Measurements from ENCODE around the gene GATAD2A. TPM values are rescaled to one million over a fixed set of nuclear protein-coding genes. Genes with fewer than 3 reads are reported as not detected.

The GATAD2A gene
- polyA plus RNA-seq, 4 donors = 25.9 to 49.1 (median 33.0) TPM

DNA sequence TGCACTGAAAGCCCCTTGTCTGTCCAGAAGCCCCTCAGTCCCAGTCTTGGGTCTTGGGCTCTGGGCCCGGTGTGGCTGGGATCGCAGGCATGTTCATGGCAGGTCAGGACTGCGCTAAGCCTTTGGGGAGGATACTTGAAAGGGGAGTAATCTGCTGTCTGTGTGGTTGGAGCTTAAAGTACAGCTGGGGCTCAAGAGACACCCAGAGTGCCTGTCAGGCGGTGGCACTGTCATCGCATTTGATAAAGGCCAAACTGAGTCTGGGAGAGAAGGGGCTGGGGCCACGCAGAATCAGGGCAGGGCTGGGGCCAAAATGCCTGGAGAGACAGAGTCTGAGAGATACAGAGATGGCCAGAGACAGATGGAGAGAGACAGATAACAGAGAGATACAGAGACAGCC lies 128.4 kb downstream of the GATAD2A start:
- Histone ChIP-seq H3K9me3 (ENCODE audit: control insufficient read depth in 2 of 2, insufficient read depth in 1 of 2, low read depth in 1 of 2, low read length in 1 of 2) (no peaks in the 10 kb centered on the region), H3K36me3 (ENCODE audit: control insufficient read depth in 3 of 3, insufficient read depth in 2 of 3, low read depth in 1 of 3, low read length in 3 of 3) (peaks cover 0 to 16% (median 0%) of the 10 kb centered on the region in 3 donors), H3K27ac (ENCODE audit: low read depth in 1 of 3, low read length in 2 of 3) (no peak overlapping the region), H3K27me3 (ENCODE audit: control insufficient read depth in 3 of 3, insufficient read depth in 3 of 3, low read length in 3 of 3) (peaks cover 0 to 23% (median 5%) of the 10 kb centered on the region in 3 donors), H3K4me1 (ENCODE audit: control insufficient read depth in 3 of 3, insufficient read depth in 2 of 3, low read depth in 1 of 3, low read length in 2 of 3) (peaks cover 0 to 8% (median 5%) of the 10 kb centered on the region in 3 donors), H3K4me3 (ENCODE audit: low read depth in 1 of 3, low read length in 3 of 3) (no peak overlapping the region)
- WGBS, 3 donors = 82 to 85% (median 82%) methylated on average over 6 of the region's 6 CpGs
- FAIRE-seq (no peak), DNase-seq (no peak)

DNA sequence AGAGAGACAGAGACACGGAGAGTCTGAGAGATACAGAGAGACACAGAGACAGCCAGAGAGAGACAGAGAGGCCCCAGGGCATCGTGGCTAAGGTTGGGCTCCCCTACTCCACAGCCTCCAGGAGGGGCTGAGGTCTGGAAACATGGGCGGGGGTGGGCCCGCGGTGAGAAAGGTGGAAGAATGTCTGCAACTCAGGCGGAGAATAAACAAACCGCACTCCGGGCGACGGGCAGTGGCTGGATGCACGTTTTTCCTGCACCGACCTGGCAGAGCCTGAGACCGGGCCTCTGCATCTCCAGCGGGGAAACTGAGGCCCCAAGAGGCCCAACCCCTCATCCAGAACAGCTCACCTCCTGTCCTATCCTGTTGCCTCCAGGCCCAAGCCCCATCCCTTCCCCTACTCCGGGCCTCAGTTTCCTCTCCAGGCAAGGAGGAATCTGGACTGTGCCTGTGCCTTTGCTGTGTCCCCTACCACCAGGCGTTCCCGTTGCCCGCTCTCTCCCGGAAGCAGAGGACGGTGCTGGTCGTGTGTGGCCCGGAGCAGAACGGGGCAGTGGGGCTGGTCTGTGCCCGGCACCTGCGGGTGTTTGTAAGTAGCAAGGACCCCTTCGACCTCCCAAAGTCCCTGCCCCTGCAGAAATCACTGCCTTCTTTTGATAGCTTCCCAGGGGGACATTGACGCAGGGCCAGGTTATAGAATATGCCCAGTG lies 129.2 kb downstream of the GATAD2A start:
- H3K4me3 ChIP-seq (ENCODE audit: low read depth in 1 of 3, low read length in 3 of 3) = no peak overlapping the region
- DNase-seq (no peak), FAIRE-seq (no peak)
- 74 to 79% (median 75%) methylated on average over 24 to 27 of the region's 27 CpGs for WGBS, 3 donors
- H3K4me1 ChIP-seq (ENCODE audit: control insufficient read depth in 3 of 3, insufficient read depth in 2 of 3, low read depth in 1 of 3, low read length in 2 of 3) = peaks cover 0 to 8% (median 5%) of the 10 kb centered on the region in 3 donors
- H3K36me3 ChIP-seq (ENCODE audit: control insufficient read depth in 3 of 3, insufficient read depth in 2 of 3, low read depth in 1 of 3, low read length in 3 of 3) = peaks cover 0 to 9% (median 0%) of the 10 kb centered on the region in 3 donors
- no peak overlapping the region for H3K27ac ChIP-seq (ENCODE audit: low read depth in 1 of 3, low read length in 2 of 3)
- peaks cover 3 to 31% (median 5%) of the 10 kb centered on the region in 3 donors for H3K27me3 ChIP-seq (ENCODE audit: control insufficient read depth in 3 of 3, insufficient read depth in 3 of 3, low read length in 3 of 3)
- H3K9me3 ChIP-seq (ENCODE audit: control insufficient read depth in 2 of 2, insufficient read depth in 1 of 2, low read depth in 1 of 2, low read length in 1 of 2) = no peaks in the 10 kb centered on the region

DNA sequence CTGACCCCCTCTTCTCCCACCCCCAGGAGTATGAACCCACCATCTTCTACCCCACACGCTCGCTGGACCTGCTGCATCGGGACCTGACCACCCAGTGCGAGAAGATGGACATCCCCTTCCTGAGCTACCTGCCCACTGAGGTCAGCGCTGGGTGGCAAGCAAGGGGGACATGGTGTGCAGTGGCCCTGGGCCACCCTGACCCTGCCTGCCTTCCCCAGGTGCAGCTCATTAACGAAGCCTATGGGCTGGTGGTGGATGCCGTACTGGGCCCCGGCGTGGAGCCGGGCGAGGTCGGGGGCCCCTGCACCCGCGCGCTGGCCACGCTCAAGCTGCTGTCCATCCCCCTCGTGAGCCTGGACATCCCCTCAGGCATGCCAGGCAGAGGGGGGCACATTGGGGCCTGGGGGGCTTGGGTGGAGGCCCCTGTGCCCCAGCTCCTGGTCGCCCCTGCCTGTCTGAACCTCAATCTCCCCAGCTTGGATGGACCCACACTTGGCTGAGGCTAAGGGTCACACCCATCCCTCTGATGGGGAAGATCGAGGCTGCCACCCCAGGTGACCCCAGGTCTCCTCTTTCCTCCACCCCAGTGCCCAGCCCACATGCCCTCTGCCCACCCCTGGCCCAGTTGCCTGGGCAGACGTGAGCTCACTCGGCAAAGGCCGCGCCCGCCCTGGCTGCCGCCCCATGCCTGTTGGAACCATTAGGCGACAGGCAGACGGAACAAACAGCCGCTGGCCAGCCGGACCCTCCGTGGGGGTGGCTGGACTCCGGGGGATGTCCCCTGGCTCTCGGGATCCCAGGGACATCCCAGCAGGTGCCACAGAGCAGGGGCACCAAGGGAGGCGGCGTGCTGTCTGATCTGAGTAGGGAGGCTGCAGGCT lies 130.1 kb downstream of the GATAD2A start:
- H3K4me1 ChIP-seq (ENCODE audit: control insufficient read depth in 3 of 3, insufficient read depth in 2 of 3, low read depth in 1 of 3, low read length in 2 of 3) = peaks cover 0 to 8% (median 5%) of the 10 kb centered on the region in 3 donors
- no peak overlapping the region for H3K4me3 ChIP-seq (ENCODE audit: low read depth in 1 of 3, low read length in 3 of 3)
- H3K36me3 ChIP-seq (ENCODE audit: control insufficient read depth in 3 of 3, insufficient read depth in 2 of 3, low read depth in 1 of 3, low read length in 3 of 3) = peaks cover 0 to 6% (median 0%) of the 10 kb centered on the region in 3 donors
- WGBS, 3 donors = 79 to 88% (median 79%) methylated on average over 32 to 34 of the region's 34 CpGs
- peaks cover 3 to 36% (median 5%) of the 10 kb centered on the region in 3 donors for H3K27me3 ChIP-seq (ENCODE audit: control insufficient read depth in 3 of 3, insufficient read depth in 3 of 3, low read length in 3 of 3)
- no peak for FAIRE-seq
- H3K9me3 ChIP-seq (ENCODE audit: control insufficient read depth in 2 of 2, insufficient read depth in 1 of 2, low read depth in 1 of 2, low read length in 1 of 2) = no peaks in the 10 kb centered on the region
- no peak overlapping the region for H3K27ac ChIP-seq (ENCODE audit: low read depth in 1 of 3, low read length in 2 of 3)
- no peak for DNase-seq

DNA sequence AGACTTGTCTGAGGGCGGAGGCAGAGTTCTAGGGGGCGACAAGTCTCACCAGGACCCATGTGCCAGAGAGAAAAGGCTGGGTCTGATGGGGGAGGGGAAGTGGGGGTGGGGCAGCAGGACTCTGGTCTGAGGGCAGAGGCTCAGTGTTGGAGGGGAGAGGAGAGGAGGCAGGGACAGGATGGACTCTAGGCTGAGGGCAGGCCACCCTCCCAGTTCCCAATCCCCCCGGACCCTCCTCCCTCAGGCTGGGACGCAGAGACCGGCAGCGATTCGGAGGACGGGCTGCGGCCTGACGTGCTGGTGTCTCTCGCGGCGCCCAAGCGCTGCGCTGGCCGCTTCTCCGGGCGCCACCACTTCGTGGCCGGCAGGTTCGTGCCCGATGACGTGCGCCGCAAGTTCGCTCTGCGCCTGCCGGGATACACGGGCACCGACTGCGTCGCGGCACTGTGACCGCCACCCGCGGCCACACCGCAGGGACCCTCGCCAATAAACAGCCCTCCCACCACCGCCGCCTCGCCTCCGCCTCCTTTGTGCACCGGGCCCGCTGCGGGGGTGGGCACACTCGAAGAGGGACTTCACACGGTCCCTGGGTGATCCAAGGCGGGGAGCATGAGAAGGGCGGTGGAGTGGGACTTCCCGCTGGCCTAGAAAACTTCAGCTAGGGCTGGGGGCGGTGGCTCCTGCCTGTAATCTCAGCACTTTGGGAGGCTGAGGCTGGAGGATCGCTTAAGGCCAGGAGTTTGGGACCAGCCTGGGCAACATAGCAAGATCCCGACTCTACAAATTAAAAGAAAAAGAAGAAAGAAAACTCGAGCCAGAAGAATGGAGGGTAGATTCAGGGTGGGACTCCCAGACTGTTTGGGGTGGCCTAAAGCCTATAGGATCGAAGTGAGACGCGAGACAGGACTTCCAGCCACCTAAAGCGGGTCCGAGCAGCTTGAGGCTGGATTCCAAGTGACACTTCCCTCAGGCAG lies 131.9 kb downstream of the GATAD2A start:
- Histone ChIP-seq H3K27me3 (ENCODE audit: control insufficient read depth in 3 of 3, insufficient read depth in 3 of 3, low read length in 3 of 3) (peaks cover 3 to 51% (median 5%) of the 10 kb centered on the region in 3 donors), H3K4me1 (ENCODE audit: control insufficient read depth in 3 of 3, insufficient read depth in 2 of 3, low read depth in 1 of 3, low read length in 2 of 3) (peaks cover 2 to 10% (median 5%) of the 10 kb centered on the region in 3 donors), H3K27ac (ENCODE audit: low read depth in 1 of 3, low read length in 2 of 3) (no peak overlapping the region), H3K36me3 (ENCODE audit: control insufficient read depth in 3 of 3, insufficient read depth in 2 of 3, low read depth in 1 of 3, low read length in 3 of 3) (no peaks in the 10 kb centered on the region), H3K4me3 (ENCODE audit: low read depth in 1 of 3, low read length in 3 of 3) (no peak overlapping the region), H3K9me3 (ENCODE audit: control insufficient read depth in 2 of 2, insufficient read depth in 1 of 2, low read depth in 1 of 2, low read length in 1 of 2) (no peaks in the 10 kb centered on the region)
- whole genome bisulfite sequencing, 3 donors = 33 to 35% (median 35%) methylated on average over 52 to 59 of the region's 59 CpGs
- FAIRE-seq (no peak), DNase-seq (peak in 1 of 2 donors; percentile 36)

DNA sequence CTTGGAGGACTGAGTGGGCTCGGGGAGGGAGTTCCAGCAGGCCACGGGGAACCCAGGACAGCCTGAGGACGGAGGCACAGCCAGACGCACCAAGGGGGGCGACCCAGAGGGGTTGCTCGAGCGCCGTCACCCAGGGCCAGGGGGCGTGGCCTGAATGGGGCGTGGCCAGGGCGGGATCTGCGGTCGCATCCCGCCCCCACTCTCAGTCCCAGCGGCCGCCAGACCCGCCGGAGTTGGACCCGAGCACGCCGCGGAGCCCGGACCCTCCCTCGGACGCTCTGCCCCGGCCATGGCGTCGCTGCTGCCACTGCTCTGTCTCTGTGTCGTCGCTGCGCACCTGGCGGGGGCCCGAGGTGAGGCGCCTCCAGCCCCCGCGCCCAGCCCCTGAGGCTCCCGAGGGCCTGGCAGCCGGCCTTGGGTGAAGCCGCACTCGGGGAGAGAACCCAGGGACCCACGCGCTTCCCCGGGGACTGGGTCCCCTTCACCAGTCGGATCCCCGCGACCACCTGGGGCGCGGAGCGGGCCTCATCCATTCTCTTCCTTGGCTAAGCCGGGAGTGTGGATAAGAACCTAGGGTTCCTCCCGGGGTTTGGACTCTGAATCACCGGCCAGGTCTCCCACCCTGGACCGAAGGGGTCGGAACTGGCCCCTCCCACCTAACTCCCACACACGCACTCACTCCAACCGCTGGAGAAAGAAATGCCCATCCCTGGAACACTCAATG lies 132.7 kb downstream of the GATAD2A start, which contains the start of gene CILP2:
Gene CILP2, plus strand, starts transcription at position 205 of the 724 bp plus-strand sequence. Its CDS starts 85 bp downstream, at position 290.
- Histone ChIP-seq H3K36me3 (ENCODE audit: control insufficient read depth in 3 of 3, insufficient read depth in 2 of 3, low read depth in 1 of 3, low read length in 3 of 3) (no peaks in the 10 kb centered on the region), H3K9me3 (ENCODE audit: control insufficient read depth in 2 of 2, insufficient read depth in 1 of 2, low read depth in 1 of 2, low read length in 1 of 2) (no peaks in the 10 kb centered on the region), H3K4me3 (ENCODE audit: low read depth in 1 of 3, low read length in 3 of 3) (peak within 1 kb of the TSS in 1 of 3 donors; percentile 14), H3K27me3 (ENCODE audit: control insufficient read depth in 3 of 3, insufficient read depth in 3 of 3, low read length in 3 of 3) (peaks cover 3 to 51% (median 5%) of the 10 kb centered on the region in 3 donors), H3K27ac (ENCODE audit: low read depth in 1 of 3, low read length in 2 of 3) (no peak within 1 kb of the TSS), H3K4me1 (ENCODE audit: control insufficient read depth in 3 of 3, insufficient read depth in 2 of 3, low read depth in 1 of 3, low read length in 2 of 3) (peaks cover 2 to 7% (median 5%) of the 10 kb centered on the region in 3 donors)
- peak in 1 of 2 donors; percentile 45 for DNase-seq
- 3 to 7% (median 4%) methylated on average over 39 to 56 of the region's 56 CpGs for WGBS, 3 donors
- FAIRE-seq = no peak

DNA sequence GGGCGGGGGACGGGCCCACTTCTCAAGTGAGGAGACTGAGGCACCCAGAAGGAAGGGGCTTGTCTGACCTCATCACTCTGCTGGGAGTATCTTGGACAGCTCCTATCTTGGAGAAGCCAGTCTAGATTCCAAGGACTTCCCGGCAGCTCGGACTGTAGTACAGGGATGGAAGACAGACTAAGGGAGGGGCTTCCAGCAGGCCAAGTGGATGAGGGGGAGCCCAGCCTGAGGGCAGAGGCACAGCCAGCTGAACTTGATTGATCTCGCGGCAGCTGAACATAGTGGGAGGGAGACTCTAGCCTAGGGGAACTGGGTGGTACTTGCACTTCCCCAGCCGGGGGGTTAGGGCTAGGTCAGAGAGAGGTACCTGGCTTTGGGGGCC lies 133.3 kb downstream of the GATAD2A start:
- H3K4me3 ChIP-seq (ENCODE audit: low read depth in 1 of 3, low read length in 3 of 3) = no peak overlapping the region
- H3K9me3 ChIP-seq (ENCODE audit: control insufficient read depth in 2 of 2, insufficient read depth in 1 of 2, low read depth in 1 of 2, low read length in 1 of 2) = no peaks in the 10 kb centered on the region
- WGBS, 3 donors = 18 to 31% (median 22%) methylated on average over 7 of the region's 7 CpGs
- H3K36me3 ChIP-seq (ENCODE audit: control insufficient read depth in 3 of 3, insufficient read depth in 2 of 3, low read depth in 1 of 3, low read length in 3 of 3) = no peaks in the 10 kb centered on the region
- peaks cover 2 to 7% (median 5%) of the 10 kb centered on the region in 3 donors for H3K4me1 ChIP-seq (ENCODE audit: control insufficient read depth in 3 of 3, insufficient read depth in 2 of 3, low read depth in 1 of 3, low read length in 2 of 3)
- DNase-seq (no peak), FAIRE-seq (no peak)
- peaks cover 3 to 51% (median 5%) of the 10 kb centered on the region in 3 donors for H3K27me3 ChIP-seq (ENCODE audit: control insufficient read depth in 3 of 3, insufficient read depth in 3 of 3, low read length in 3 of 3)
- H3K27ac ChIP-seq (ENCODE audit: low read depth in 1 of 3, low read length in 2 of 3) = no peak overlapping the region

DNA sequence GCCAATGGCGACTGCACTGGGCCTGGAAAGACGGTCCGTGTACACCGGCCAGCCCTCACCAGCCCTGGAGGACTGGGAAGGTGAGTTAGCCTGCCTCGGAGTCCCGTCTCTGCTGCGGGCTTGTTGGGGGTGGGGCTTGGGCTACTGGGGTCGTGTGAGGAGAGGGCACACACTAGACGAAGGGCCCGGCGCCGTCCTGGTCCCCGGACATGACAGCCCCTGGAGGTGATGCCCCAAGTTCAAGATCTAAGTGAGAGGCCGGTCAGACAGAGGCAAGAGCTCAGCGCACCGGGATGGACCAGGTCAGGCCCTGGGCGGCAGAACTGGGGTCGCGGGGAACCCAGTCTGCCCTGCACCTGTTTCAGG lies 134.2 kb downstream of the GATAD2A start:
- peaks cover 3 to 51% (median 5%) of the 10 kb centered on the region in 3 donors for H3K27me3 ChIP-seq (ENCODE audit: control insufficient read depth in 3 of 3, insufficient read depth in 3 of 3, low read length in 3 of 3)
- WGBS, 3 donors = 23 to 40% (median 33%) methylated on average over 19 of the region's 19 CpGs
- FAIRE-seq = no peak

More for the DNA sequence above, 134.2 kb downstream of the GATAD2A start:
- peaks cover 2 to 7% (median 5%) of the 10 kb centered on the region in 3 donors for H3K4me1 ChIP-seq (ENCODE audit: control insufficient read depth in 3 of 3, insufficient read depth in 2 of 3, low read depth in 1 of 3, low read length in 2 of 3)
- no peak overlapping the region for H3K4me3 ChIP-seq (ENCODE audit: low read depth in 1 of 3, low read length in 3 of 3)
- no peaks in the 10 kb centered on the region for H3K36me3 ChIP-seq (ENCODE audit: control insufficient read depth in 3 of 3, insufficient read depth in 2 of 3, low read depth in 1 of 3, low read length in 3 of 3)
- no peaks in the 10 kb centered on the region for H3K9me3 ChIP-seq (ENCODE audit: control insufficient read depth in 2 of 2, insufficient read depth in 1 of 2, low read depth in 1 of 2, low read length in 1 of 2)
- DNase-seq = no peak
- H3K27ac ChIP-seq (ENCODE audit: low read depth in 1 of 3, low read length in 2 of 3) = no peak overlapping the region
